Natural killer cell (primary cell): Measurements from ENCODE around the gene FFAR3. TPM values are rescaled to one million over a fixed set of nuclear protein-coding genes. Genes with fewer than 3 reads are reported as not detected.

Source experiments
- ATAC-seq, 3 donors: fragments of 150-1000 bp in 2 of 3; fragments of 200-7000 bp in 1 of 3; cut with Tn5 transposase; 1 replicate in 1 of 3; 2 replicates in 2 of 3; pipeline ENCODE4 v1.10.0; 2021; ENCODE audit warnings: mild to moderate bottlenecking in 2 of 3, moderate library complexity in 2 of 3
- DNase-seq, 2 donors: peaks; one replicate each; pipeline versions ENCODE4 v3.0.0 to v3.0.0-alpha.2; 2013 to 2021; ENCODE audit warnings: mixed read lengths in 1 of 2
- H3K27ac ChIP-seq: one replicate; pipeline ENCODE4 v1.5.1; 2013; ENCODE audit warnings: mild to moderate bottlenecking, low read length
- H3K27me3 ChIP-seq: one replicate; pipeline ENCODE4 v1.6.1; 2013; ENCODE audit warnings: low read length; ENCODE audit not compliant: control insufficient read depth, insufficient read depth
- H3K36me3 ChIP-seq: one replicate; pipeline ENCODE4 v1.6.1; 2013; ENCODE audit warnings: low read length; ENCODE audit not compliant: control insufficient read depth, insufficient read depth
- H3K4me1 ChIP-seq: one replicate; pipeline ENCODE4 v1.6.1; 2013; ENCODE audit warnings: low read length; ENCODE audit not compliant: control insufficient read depth, insufficient read depth
- H3K4me3 ChIP-seq: one replicate; pipeline ENCODE4 v1.5.1; 2013; ENCODE audit warnings: low read length
- H3K9me3 ChIP-seq: one replicate; pipeline ENCODE4 v1.6.1; 2013; ENCODE audit warnings: low read length; ENCODE audit not compliant: control insufficient read depth, insufficient read depth
- H3K27ac Mint-ChIP-seq, 2 donors: one replicate each; pipeline ENCODE4 v1.8.0; 2022; ENCODE audit warnings: mild to moderate bottlenecking in 2 of 2, mixed read lengths in 2 of 2, moderate library complexity in 1 of 2
- H3K27me3 Mint-ChIP-seq, 2 donors: one replicate each; pipeline ENCODE4 v1.8.0; 2022; ENCODE audit warnings: low read depth in 2 of 2, mixed read lengths in 2 of 2
- H3K36me3 Mint-ChIP-seq: one replicate; pipeline ENCODE4 v1.8.0; 2022; ENCODE audit warnings: mixed read lengths
- H3K4me1 Mint-ChIP-seq, 2 donors: one replicate each; pipeline ENCODE4 v1.8.0; 2022; ENCODE audit warnings: mixed read lengths in 2 of 2
- H3K4me3 Mint-ChIP-seq: one replicate; pipeline ENCODE4 v1.8.0; 2022; ENCODE audit warnings: mild to moderate bottlenecking, moderate library complexity, mixed read lengths
- H3K9me3 Mint-ChIP-seq, 2 donors: one replicate each; pipeline ENCODE4 v1.8.0; 2022; ENCODE audit warnings: mixed read lengths in 2 of 2
- WGBS: methylation state at CpG from one replicate; pipeline ENCODE4 v1.1.7; 2013; ENCODE audit warnings: missing lambda C conversion rate; ENCODE audit not compliant: insufficient coverage; 5-methylcytosine and 5-hydroxymethylcytosine counted together
- intact Hi-C: fragments of 100-400 bp; cut with micrococcal nuclease; formaldehyde crosslinking; loops from one replicate; pipeline ENCODE4 v1.14.2; 2022
- total RNA-seq, 4 donors: library from RNA; stranded (reverse); fragments of 120-200 nt in 1 of 4; gene quantifications; one replicate each; pipeline versions ENCODE4 v1.2.3 to v1.2.4, GENCODE V29; 2013 to 2022
- TF ChIP-seq, protein P1 (sequence below): fragments of 200-600 bp; IDR thresholded peaks from one replicate; pipeline ENCODE4 v1.8.0; 2022; ENCODE audit warnings: antibody characterized with exemption

Gene FFAR3
- total RNA-seq, 3 donors from 2014 or later (not counting 1 experiment from before 2014, with no cell fraction given): 0.92 to 2.7 TPM; not detected in 1

GRCh38 chr19:35408284-35409171 lies 50.3 kb downstream of the FFAR3 start:
- no peak overlapping the region for H3K4me3 ChIP-seq
- no peaks in the 10 kb centered on the region for H3K9me3 ChIP-seq
- H3K27ac ChIP-seq: no peak overlapping the region
- DNase-seq (no peak), ATAC-seq (no peak)
- no peak overlapping the region for H3K4me3 Mint-ChIP-seq
- intact Hi-C loops: no loop called here
- TF ChIP-seq, protein P1, sequence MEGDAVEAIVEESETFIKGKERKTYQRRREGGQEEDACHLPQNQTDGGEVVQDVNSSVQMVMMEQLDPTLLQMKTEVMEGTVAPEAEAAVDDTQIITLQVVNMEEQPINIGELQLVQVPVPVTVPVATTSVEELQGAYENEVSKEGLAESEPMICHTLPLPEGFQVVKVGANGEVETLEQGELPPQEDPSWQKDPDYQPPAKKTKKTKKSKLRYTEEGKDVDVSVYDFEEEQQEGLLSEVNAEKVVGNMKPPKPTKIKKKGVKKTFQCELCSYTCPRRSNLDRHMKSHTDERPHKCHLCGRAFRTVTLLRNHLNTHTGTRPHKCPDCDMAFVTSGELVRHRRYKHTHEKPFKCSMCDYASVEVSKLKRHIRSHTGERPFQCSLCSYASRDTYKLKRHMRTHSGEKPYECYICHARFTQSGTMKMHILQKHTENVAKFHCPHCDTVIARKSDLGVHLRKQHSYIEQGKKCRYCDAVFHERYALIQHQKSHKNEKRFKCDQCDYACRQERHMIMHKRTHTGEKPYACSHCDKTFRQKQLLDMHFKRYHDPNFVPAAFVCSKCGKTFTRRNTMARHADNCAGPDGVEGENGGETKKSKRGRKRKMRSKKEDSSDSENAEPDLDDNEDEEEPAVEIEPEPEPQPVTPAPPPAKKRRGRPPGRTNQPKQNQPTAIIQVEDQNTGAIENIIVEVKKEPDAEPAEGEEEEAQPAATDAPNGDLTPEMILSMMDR: no peak
- H3K27ac Mint-ChIP-seq: no peak overlapping the region
- H3K36me3 ChIP-seq: no peaks in the 10 kb centered on the region
- WGBS: 79% methylated on average over 13 of the region's 13 CpGs
- H3K27me3 ChIP-seq: no peaks in the 10 kb centered on the region
- no peaks in the 10 kb centered on the region for H3K36me3 Mint-ChIP-seq
- no peaks in the 10 kb centered on the region for H3K4me1 Mint-ChIP-seq
- no peaks in the 10 kb centered on the region for H3K4me1 ChIP-seq
- no peaks in the 10 kb centered on the region for H3K9me3 Mint-ChIP-seq
- peaks cover 0 to 11% of the 10 kb centered on the region in 2 donors for H3K27me3 Mint-ChIP-seq

DNA sequence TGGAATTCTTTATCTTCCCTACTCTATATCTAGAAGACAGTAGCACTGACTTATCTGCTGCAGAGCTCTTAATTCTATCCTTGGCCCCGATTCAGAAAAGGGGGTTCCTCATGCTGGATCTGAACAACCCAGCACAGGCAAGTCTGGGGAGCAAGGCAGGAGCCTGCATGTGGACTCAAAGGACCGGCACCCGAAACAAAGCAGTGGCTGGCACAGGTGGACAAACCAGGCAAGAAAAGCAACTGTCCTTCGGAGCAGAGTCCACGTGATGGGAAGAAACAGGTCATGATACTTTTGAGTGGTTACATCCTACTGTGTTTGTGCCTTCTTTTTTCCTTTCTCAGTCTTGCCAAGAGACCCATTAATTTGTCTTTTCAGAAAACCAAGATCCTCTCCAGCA lies 50.9 kb downstream of the FFAR3 start:
- DNase-seq (no peak), ATAC-seq (no peak)
- Histone ChIP-seq H3K36me3 (no peaks in the 10 kb centered on the region), H3K4me1 (no peaks in the 10 kb centered on the region), H3K27ac (no peak overlapping the region), H3K27me3 (no peaks in the 10 kb centered on the region), H3K9me3 (no peaks in the 10 kb centered on the region), H3K4me3 (no peak overlapping the region)
- Mint-ChIP-seq H3K36me3 (no peaks in the 10 kb centered on the region), H3K4me1 (peaks cover 3% of the 10 kb centered on the region in 2 donors), H3K4me3 (no peak overlapping the region), H3K27me3 (peaks cover 0 to 11% of the 10 kb centered on the region in 2 donors), H3K27ac (no peak overlapping the region), H3K9me3 (no peaks in the 10 kb centered on the region)
- 89% methylated on average over 5 of the region's 5 CpGs for WGBS
- TF ChIP-seq, protein P1: no peak
- intact Hi-C loops: no loop called here

Other genes with a start within 250 kb of the FFAR3 start
- gene FXYD3, start 242.6 kb upstream of the FFAR3 start, total RNA-seq: not detected
- under 1 TPM in 2 of 3 donors, not detected in 1; 0.49 to 0.72 TPM for gene LGI4, start 223.4 kb upstream of the FFAR3 start, total RNA-seq
- not detected for gene FXYD1, start 219.6 kb upstream of the FFAR3 start, total RNA-seq
- gene FXYD7, start 215.2 kb upstream of the FFAR3 start, total RNA-seq: 1 to 10 TPM; 4.0 to 5.4 (median 4.9) TPM
- gene FXYD5, start 203.7 kb upstream of the FFAR3 start, total RNA-seq: 100 to 1,000 TPM; 226 to 270 (median 231) TPM
- gene FAM187B, start 129.7 kb upstream of the FFAR3 start, total RNA-seq: not detected
- gene LSR, start 109.5 kb upstream of the FFAR3 start, total RNA-seq: 1 to 10 TPM; 3.4 to 6.9 (median 6.7) TPM
- 100 to 1,000 TPM; 243 to 253 (median 250) TPM for gene USF2, start 89.5 kb upstream of the FFAR3 start, total RNA-seq
- gene HAMP, start 75.9 kb upstream of the FFAR3 start, total RNA-seq: 1 to 10 TPM in 1 of 3 donors, under 1 TPM in 2; 0.34 to 1.5 (median 0.45) TPM
- gene MAG, start 66.3 kb upstream of the FFAR3 start, total RNA-seq: not detected
- gene CD22, start 29.3 kb upstream of the FFAR3 start, total RNA-seq: 1 to 10 TPM; 4.3 to 7.0 (median 6.0) TPM
- gene FFAR1, start 10.6 kb upstream of the FFAR3 start, total RNA-seq: under 1 TPM in 2 of 3 donors, not detected in 1; 0.30 to 0.47 TPM
- gene GPR42, start 12.6 kb downstream of the FFAR3 start, total RNA-seq: 1 to 10 TPM in 1 of 3 donors, under 1 TPM in 1, not detected in 1; 0.19 to 1.5 TPM
- gene FFAR2, start 89.8 kb downstream of the FFAR3 start, total RNA-seq: 1 to 10 TPM in 2 of 3 donors, under 1 TPM in 1; 0.70 to 8.6 (median 1.6) TPM
- gene KRTDAP, start 132.0 kb downstream of the FFAR3 start, total RNA-seq: not detected
- 10 to 100 TPM; 10.7 to 15.3 (median 11.3) TPM for gene DMKN, start 155.2 kb downstream of the FFAR3 start, total RNA-seq
- not detected for gene SBSN, start 169.9 kb downstream of the FFAR3 start, total RNA-seq
- gene GAPDHS, start 175.0 kb downstream of the FFAR3 start, total RNA-seq: not detected
- 10 to 100 TPM; 30.6 to 37.9 (median 31.2) TPM for gene TMEM147, start 187.2 kb downstream of the FFAR3 start, total RNA-seq
- gene ATP4A, start 205.2 kb downstream of the FFAR3 start, total RNA-seq: not detected
- gene PMIS2, start 227.7 kb downstream of the FFAR3 start, total RNA-seq: not detected